Measurements from ENCODE around the gene LY9. TPM values are rescaled to one million over a fixed set of nuclear protein-coding genes. Genes with fewer than 3 reads are reported as not detected.

Gene LY9
- total and polyA plus RNA-seq, 9 donors: 0.15 to 2.9 (median 0.45) TPM; not detected in 2

- intact Hi-C loops (cut with DNase I): no loop called here
- 90 to 97% (median 90%) methylated on average over 2 of the region's 2 CpGs for WGBS, 3 donors
Observed at GRCh38 chr1:160756849-160757201, 39.1 kb upstream of the LY9 start.

GRCh38 chr1:160758521-160758920 is 37.5 kb upstream of the LY9 start:
- Histone ChIP-seq H3K9me3 (no peaks in the 10 kb centered on the region), H3K36me3 (no peaks in the 10 kb centered on the region), H3K4me3 (no peak overlapping the region), H3K27ac (no peak overlapping the region), H3K27me3 (no peaks in the 10 kb centered on the region), H3K4me1 (ENCODE audit: insufficient read depth) (peaks cover 2% of the 10 kb centered on the region)
- DNase-seq: no peak
- intact Hi-C loops (cut with DNase I): no loop called here
- TF ChIP-seq POLR2A (IDR thresholded peaks at IDR 0.05) (no peak), CTCF (IDR thresholded peaks at IDR 0.05) (no peak), EP300 (IDR thresholded peaks at IDR 0.05) (no peak)
- WGBS, 3 donors: 96 to 98% (median 97%) methylated on average over 2 of the region's 2 CpGs

More at GRCh38 chr1:160756849-160757201, 39.1 kb upstream of the LY9 start:
- Histone ChIP-seq H3K27ac (no peak overlapping the region), H3K4me1 (ENCODE audit: insufficient read depth) (peaks cover 5% of the 10 kb centered on the region), H3K36me3 (no peaks in the 10 kb centered on the region), H3K4me3 (no peak overlapping the region), H3K27me3 (no peaks in the 10 kb centered on the region), H3K9me3 (no peaks in the 10 kb centered on the region)
- no peak for DNase-seq
- no peak for TF ChIP-seq CTCF (IDR thresholded peaks at IDR 0.05)
- TF ChIP-seq EP300 (IDR thresholded peaks at IDR 0.05): no peak
- no peak for TF ChIP-seq POLR2A (IDR thresholded peaks at IDR 0.05)

- Histone ChIP-seq H3K9me3 (no peaks in the 10 kb centered on the region), H3K4me1 (ENCODE audit: insufficient read depth) (no peaks in the 10 kb centered on the region), H3K27ac (no peak overlapping the region), H3K36me3 (no peaks in the 10 kb centered on the region), H3K4me3 (no peak overlapping the region), H3K27me3 (no peaks in the 10 kb centered on the region)
- TF ChIP-seq EP300 (IDR thresholded peaks at IDR 0.05) (no peak), CTCF (IDR thresholded peaks at IDR 0.05) (no peak), POLR2A (IDR thresholded peaks at IDR 0.05) (no peak)
- DNase-seq: no peak
- intact Hi-C loops (cut with DNase I): no loop called here
Observed at GRCh38 chr1:160759740-160760139, 36.2 kb upstream of the LY9 start.

GRCh38 chr1:160761046-160761445 is 34.9 kb upstream of the LY9 start:
- Histone ChIP-seq H3K27ac (no peak overlapping the region), H3K36me3 (no peaks in the 10 kb centered on the region), H3K4me1 (ENCODE audit: insufficient read depth) (no peaks in the 10 kb centered on the region), H3K27me3 (no peaks in the 10 kb centered on the region), H3K9me3 (no peaks in the 10 kb centered on the region), H3K4me3 (no peak overlapping the region)
- no peak for DNase-seq
- no peak for TF ChIP-seq EP300 (IDR thresholded peaks at IDR 0.05)
- TF ChIP-seq CTCF (IDR thresholded peaks at IDR 0.05): no peak
- TF ChIP-seq POLR2A (IDR thresholded peaks at IDR 0.05): no peak
- 91 to 95% (median 94%) methylated on average over 4 of the region's 4 CpGs for WGBS, 3 donors
- intact Hi-C loops (cut with DNase I): no loop called here

GRCh38 chr1:160761886-160762285 is 34.1 kb upstream of the LY9 start:
- TF ChIP-seq CTCF (IDR thresholded peaks at IDR 0.05): no peak
- no peak for TF ChIP-seq EP300 (IDR thresholded peaks at IDR 0.05)
- TF ChIP-seq POLR2A (IDR thresholded peaks at IDR 0.05): no peak
- no peak for DNase-seq
- 91 to 95% (median 93%) methylated on average over 2 of the region's 2 CpGs for WGBS, 3 donors
- H3K4me3 ChIP-seq: no peak overlapping the region
- intact Hi-C loops (cut with DNase I): no loop called here
- no peaks in the 10 kb centered on the region for H3K4me1 ChIP-seq (ENCODE audit: insufficient read depth)
- H3K36me3 ChIP-seq: no peaks in the 10 kb centered on the region
- no peaks in the 10 kb centered on the region for H3K27me3 ChIP-seq
- H3K9me3 ChIP-seq: no peaks in the 10 kb centered on the region
- H3K27ac ChIP-seq: no peak overlapping the region

Data from ovary (tissue), 9 donors.